IPS-NIHi7 (cell line): Measurements from ENCODE around the gene HOXD3.
A peak's percentile ranks its signal among the peaks of the same experiment; 100 is the strongest.

Experiments
- DNase-seq: peaks from one replicate; pipeline ENCODE4 v3.0.0; 2012; ENCODE audit warnings: mixed read lengths; ENCODE audit errors: extremely low spot score

The HOXD3 gene

GRCh38 chr2:176132205-176133171, 24.6 kb upstream of the HOXD3 start:
- DNase-seq: no peak

DNA sequence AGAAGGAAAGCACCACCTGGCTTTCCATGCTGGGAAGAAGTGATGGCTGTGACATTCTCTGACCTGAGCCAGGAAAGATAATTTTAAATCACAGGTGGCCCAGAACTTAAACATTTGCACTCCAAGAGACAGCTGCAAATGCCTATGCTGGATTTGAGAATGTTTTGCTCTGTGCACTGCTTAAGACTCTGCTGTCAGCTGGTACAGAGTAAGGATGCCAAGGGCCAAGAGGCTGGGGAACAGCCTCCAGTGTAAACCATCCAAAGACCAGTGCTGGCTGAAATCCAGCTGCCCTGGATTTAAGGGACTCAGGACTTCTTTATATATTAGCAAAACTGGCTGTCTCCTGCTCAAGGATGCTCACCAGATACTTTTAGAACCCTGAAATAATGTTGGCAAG, 23.7 kb upstream of the HOXD3 start:
- no peak for DNase-seq

DNA sequence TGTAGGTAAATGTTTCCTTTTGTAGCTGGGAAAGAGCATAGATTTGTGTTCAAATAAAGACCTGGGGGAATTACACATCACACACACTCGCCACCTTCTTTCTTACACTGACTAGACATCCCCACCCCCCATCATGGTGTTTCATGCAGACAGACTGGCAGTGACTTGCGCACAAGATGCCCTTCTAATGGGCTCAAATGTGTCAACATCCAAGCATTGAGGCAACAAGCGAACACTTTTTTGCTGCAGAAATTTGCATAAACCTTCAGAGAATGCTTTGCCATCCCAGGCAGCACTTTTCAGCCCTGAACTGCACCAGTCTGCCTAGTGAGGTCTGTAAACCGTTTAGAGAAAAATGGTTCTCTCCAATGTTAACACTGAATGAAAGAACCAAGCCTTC, 23.1 kb upstream of the HOXD3 start:
- no peak for DNase-seq

DNA sequence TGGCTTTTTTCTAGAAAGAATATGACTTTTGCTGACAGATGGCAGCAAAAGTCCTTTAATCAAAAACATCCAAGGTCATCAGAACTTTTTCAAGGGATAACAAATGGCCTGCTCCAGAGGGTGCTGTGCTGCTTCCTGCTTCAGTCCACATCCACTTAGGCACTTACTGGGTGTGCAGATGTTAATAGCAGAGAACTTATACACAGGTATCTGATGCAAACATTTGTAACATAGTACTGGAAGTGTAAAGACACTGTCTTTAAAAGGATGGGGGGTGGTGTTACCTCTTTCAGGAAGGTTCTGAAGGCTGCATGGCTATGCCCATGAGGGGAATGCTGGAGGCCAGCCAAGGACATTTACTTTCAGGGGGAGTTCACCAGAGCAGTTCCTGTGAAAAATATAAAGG, 22.1 kb upstream of the HOXD3 start:
- no peak for DNase-seq

GRCh38 chr2:176136374-176137251, 20.5 kb upstream of the HOXD3 start:
- DNase-seq: no peak

DNA sequence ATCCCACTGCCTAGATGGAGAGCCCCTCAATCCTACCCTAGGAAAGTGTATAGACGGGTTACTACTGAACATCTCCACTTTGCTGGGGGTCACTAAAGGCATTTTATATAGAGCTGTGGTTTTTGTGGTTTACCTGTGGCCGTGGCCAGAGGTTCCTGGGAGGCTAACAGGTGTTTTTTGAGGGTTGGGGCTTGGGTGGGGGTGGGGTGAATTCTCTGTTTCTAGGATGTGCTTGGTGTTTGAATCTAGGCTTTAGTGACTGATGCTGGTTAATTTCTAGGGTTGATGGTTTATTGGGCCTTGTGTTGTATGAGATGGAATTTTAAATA, 19.9 kb upstream of the HOXD3 start:
- no peak for DNase-seq

- DNase-seq: no peak
Observed at GRCh38 chr2:176137906-176138305, 19.2 kb upstream of the HOXD3 start.

GRCh38 chr2:176138526-176138922, 18.6 kb upstream of the HOXD3 start:
- DNase-seq: no peak

DNA sequence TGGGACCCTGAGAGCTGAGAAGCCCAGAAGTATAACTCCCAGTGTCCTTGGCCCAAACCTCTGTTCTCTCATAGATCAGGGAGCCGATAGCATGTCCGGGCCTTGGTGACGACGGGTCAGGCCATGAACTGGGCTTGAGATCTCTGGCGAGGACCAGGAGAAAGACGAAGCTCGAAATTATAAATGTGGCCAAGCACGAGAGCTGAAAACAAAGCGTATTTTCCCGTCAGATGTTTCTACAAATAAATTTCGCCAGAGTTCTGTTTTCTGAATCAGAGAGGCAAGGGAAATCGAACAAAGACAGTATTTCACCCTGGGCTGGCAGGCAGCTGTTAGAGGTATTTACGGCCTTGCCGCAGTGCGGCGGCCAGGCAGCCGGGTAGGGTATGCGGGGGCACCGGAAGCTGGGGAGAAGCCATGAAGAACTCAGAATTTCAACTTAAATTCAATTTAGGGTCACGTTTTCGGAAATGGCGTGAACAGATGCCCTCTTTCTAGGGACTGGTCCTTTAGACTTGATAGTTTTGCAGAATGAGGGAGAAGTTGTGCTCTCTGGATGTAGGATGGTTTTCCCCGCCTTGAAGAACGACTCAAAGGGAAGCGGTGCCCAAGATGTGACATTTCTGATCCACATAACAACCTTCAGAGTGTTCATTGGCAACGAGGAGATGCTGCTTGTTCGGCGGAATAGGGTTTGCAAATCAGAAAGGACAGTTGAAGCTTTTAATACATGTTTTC, 18.0 kb upstream of the HOXD3 start:
- DNase-seq: no peak

DNA sequence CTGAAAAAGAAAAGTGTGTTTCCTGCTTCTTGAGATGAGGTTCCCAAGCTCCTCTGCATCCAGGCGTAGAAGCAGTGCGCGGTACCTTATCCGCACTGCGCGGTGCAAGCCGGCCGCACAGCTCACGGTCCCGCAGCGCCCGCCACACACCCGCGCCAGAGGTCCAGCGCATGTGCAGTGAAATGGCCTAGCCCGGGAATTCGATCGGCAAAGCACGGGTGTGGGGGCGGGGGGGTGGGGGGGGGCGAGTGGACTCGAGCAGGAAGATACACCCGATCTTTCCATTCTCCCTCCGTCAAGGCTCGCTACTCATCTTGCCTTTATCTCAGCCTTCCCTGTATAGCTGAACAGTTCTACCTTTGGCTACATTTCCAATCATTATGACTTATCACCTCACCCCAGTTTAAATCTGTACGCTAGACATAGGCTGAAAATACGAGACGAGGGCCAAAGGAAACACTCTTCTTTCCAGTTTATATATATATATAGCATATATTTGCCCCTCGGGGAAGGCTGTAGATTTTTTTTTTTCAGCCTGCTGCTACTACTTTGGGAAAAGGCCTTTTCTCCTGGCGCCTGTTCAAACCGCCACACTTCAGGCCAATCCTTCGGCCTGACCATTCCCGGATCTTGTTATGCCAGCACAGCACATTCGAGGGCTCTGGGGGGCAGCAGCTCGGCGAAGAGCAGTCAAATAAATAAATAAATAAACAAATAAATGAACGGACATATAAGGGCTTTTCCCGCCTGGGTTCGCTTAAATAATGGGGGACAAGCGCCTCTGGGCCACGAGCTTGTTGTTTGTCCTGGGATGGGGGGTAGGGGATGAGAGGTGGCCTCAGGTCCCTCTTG, 17.2 kb upstream of the HOXD3 start:
- no peak for DNase-seq

- DNase-seq: peak; percentile 90
Observed at GRCh38 chr2:176140513-176141317, 16.4 kb upstream of the HOXD3 start.

DNA sequence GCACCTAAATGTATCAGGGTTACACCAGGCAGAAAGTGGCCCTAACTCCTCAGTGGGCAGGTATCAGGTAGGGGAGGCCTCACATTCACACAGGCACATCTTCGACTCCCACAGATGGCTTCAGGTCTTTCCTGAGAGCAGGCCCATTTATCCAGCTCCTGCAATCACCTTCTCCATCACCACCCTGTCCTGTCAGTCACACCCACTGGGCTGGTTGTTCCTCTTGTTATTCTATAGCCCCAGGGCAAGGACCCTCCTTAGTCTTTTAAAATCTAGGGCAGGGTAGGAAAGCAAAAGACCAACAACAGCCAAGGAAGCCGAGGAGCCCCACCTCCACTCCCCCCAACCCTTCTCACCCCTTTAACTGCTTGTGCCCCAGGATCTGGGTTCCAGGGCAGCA, 14.8 kb upstream of the HOXD3 start:
- no peak for DNase-seq

GRCh38 chr2:176145085-176145969, 11.8 kb upstream of the HOXD3 start:
- DNase-seq: no peak

- DNase-seq: no peak
Observed at GRCh38 chr2:176146101-176146500, 11.0 kb upstream of the HOXD3 start.

GRCh38 chr2:176146645-176147044, 10.5 kb upstream of the HOXD3 start:
- no peak for DNase-seq

DNA sequence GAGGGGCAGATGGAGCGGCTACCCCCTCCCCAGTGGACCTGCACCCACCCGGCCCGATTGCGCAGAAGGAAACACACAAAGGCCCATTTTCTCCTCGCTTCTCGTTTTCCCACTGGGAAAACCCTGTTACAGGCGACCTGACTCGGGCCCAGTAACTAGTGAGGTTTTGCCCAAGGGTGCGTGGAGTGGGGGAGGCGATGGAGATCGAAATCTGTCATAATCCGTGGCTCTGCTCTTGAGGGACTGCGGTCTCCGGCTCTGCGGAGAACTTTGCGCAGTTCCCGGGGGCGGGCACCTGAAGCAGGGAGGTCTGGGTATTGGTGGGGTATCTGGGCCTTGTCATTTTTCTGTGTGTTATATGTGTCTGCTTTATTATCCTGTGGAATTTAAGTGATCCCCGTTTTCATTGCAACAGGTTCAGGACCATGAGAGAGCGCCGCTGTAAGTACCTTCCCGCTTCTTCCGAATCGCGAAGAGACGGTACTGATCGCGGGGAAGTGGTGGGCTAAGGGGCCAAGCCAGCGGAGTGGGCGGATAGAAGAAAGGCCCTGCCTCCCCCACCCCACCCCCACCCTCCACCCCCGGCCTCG, 9.8 kb upstream of the HOXD3 start:
- no peak for DNase-seq

- no peak for DNase-seq
Observed at GRCh38 chr2:176147800-176148496, 9.2 kb upstream of the HOXD3 start.

DNA sequence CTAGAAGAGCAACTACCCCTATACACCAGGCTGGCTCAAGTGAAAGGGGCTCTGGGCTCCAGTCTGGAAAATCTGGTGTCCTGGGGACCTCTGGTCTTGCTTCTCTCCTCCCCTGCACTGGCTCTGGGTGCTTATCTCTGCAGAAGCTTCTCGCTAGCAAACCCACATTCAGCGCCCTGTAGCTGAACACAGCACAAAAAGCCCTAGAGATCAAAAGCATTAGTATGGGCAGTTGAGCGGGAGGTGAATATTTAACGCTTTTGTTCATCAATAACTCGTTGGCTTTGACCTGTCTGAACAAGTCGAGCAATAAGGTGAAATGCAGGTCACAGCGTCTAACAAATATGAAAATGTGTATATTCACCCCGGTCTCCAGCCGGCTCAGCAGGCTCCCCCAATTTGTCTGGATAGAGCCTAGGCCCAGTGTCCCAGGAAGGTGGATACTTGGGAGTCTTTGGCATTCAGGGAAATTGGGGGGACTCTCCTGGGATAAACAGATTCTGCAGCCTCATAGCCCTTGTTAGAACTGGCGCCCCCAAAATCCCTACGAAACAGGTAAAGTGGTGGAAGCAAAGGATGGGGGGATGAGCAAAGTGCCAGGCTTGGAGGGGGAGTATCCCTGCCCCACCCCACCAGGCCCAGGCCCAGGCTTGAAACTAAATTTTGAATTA, 8.2 kb upstream of the HOXD3 start:
- no peak for DNase-seq
